AG04449 (cell line): ENCODE measurements around the gene SPTA1.
"Not testable (repeated sequence)": the region's sequence is repeated elsewhere in the genome, so short reads cannot be mapped to it uniquely, and the experiment has no call there.

ENCODE experiments used
- CTCF ChIA-PET: fragments of 350-600 bp; formaldehyde crosslinking; extraction: SDS; loops from one replicate; lab custom pipeline; 2021; ENCODE audit warnings: antibody characterized with exemption; lab: Yijun Ruan, JAX
- POLR2A ChIA-PET: fragments of 400-600, 350-600 bp; formaldehyde crosslinking; extraction: SDS; loops from one replicate; lab custom pipeline; 2020; ENCODE audit warnings: antibody characterized with exemption, inconsistent platforms; lab: Yijun Ruan, JAX
- DNase-seq: peaks from one replicate; pipeline ENCODE4 v3.0.0-alpha.2; 2010; ENCODE audit warnings: low read depth, low spot score
- H3K4me3 ChIP-seq: 2 replicates; pipeline ENCODE4 v1.5.1; 2011; ENCODE audit warnings: low read depth, mild to moderate bottlenecking, control low read depth, low read length
- CTCF ChIP-seq: IDR thresholded peaks from one replicate; pipeline ENCODE4 v1.5.1; 2011; ENCODE audit warnings: mild to moderate bottlenecking, moderate library complexity, low read length, control low read depth, inconsistent platforms; ENCODE audit not compliant: insufficient read depth; ENCODE audit errors: missing control alignments

The SPTA1 gene

GRCh38 chr1:158711098-158711497 lies 24.6 kb upstream of the SPTA1 start:
- ChIA-PET POLR2A (no interaction called here), CTCF (no interaction called here)
- TF ChIP-seq CTCF, result no peak
- no peak for DNase-seq
- H3K4me3 ChIP-seq, result no peak overlapping the region

DNA sequence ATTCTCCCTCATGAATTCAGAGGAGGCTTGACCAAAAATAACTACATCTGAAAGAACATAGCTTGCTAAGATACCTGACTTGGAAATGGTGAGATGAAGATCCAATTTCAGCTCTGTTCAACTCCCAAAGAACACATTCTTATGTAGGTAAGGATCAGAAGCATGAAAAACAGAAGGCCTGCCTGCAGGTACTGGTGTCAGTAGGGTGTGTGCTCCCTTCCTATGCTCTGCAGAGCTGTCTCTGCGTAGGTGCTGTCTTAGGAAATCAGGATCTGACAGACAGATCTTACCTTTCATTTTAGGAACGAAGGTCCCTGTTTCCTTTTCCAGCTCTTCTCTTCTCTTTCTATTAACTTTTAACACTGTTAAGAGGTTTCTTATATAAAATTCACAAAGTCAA lies 19.6 kb upstream of the SPTA1 start:
- TF ChIP-seq CTCF, result no peak
- H3K4me3 ChIP-seq, result no peak overlapping the region
- ChIA-PET CTCF (no interaction called here), POLR2A (no interaction called here)
- no peak for DNase-seq

- CTCF ChIA-PET, result no interaction called here
- no peak for DNase-seq
- TF ChIP-seq CTCF, result no peak
Observed at GRCh38 chr1:158700552-158700951, 14.0 kb upstream of the SPTA1 start, which contains the start of gene OR6K2. Gene OR6K2 (minus strand): TSS chr1:158700652. CDS start chr1:158700652, 0 bp downstream.

GRCh38 chr1:158694596-158694995 lies 8.1 kb upstream of the SPTA1 start:
- no peak for TF ChIP-seq CTCF
- POLR2A ChIA-PET, result no interaction called here
- H3K4me3 ChIP-seq, result no peak overlapping the region
- no peak for DNase-seq
- CTCF ChIA-PET, result no interaction called here

More at GRCh38 chr1:158700552-158700951, 14.0 kb upstream of the SPTA1 start, which contains the start of gene OR6K2:
- H3K4me3 ChIP-seq, result no peak within 1 kb of the TSS
- POLR2A ChIA-PET, result no interaction called here

DNA sequence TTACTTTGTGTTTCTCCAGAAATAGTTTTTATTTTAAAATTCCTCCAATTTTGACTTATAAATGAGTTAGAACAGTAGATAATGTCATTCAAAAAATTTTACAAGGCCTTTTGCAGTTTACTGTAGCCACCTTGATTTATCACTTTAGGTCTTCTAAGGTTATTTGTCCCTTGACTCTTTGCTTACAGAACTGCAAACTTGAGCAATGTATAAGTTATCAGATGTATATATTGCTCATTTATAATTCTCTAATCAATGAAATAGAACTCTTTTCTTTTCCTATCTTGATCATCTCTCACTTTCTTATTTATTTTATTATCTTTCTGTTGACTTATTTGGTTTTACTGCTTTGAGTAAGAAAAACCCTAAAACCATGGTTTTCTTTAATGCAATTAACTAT lies 5.8 kb upstream of the SPTA1 start:
- no peak for DNase-seq
- ChIA-PET CTCF (no interaction called here), POLR2A (no interaction called here)
- H3K4me3 ChIP-seq, result no peak overlapping the region
- TF ChIP-seq CTCF, result no peak

GRCh38 chr1:158691907-158692306 lies 5.4 kb upstream of the SPTA1 start:
- H3K4me3 ChIP-seq, result no peak overlapping the region
- ChIA-PET POLR2A (no interaction called here), CTCF (no interaction called here)
- TF ChIP-seq CTCF, result no peak
- no peak for DNase-seq

- DNase-seq, CTCF ChIA-PET: not testable (repeated sequence)
Observed at GRCh38 chr1:158691149-158691548, 4.6 kb upstream of the SPTA1 start.

More at GRCh38 chr1:158691149-158691548, 4.6 kb upstream of the SPTA1 start:
- H3K4me3 ChIP-seq, POLR2A ChIA-PET: not testable (repeated sequence)
